DMS153 treated with DMSO at 0.1 percent for 48 hours (cell line): ENCODE results near the gene CRCP.
"Not testable (repeated sequence)": the region's sequence is repeated elsewhere in the genome, so short reads cannot be mapped to it uniquely, and the experiment has no call there.

ENCODE experiments used
- DNase-seq: peaks from one replicate; lab custom pipeline; 2025; ENCODE audit not compliant: unreplicated experiment; lab: John Stamatoyannopoulos, UW

The CRCP gene

DNA sequence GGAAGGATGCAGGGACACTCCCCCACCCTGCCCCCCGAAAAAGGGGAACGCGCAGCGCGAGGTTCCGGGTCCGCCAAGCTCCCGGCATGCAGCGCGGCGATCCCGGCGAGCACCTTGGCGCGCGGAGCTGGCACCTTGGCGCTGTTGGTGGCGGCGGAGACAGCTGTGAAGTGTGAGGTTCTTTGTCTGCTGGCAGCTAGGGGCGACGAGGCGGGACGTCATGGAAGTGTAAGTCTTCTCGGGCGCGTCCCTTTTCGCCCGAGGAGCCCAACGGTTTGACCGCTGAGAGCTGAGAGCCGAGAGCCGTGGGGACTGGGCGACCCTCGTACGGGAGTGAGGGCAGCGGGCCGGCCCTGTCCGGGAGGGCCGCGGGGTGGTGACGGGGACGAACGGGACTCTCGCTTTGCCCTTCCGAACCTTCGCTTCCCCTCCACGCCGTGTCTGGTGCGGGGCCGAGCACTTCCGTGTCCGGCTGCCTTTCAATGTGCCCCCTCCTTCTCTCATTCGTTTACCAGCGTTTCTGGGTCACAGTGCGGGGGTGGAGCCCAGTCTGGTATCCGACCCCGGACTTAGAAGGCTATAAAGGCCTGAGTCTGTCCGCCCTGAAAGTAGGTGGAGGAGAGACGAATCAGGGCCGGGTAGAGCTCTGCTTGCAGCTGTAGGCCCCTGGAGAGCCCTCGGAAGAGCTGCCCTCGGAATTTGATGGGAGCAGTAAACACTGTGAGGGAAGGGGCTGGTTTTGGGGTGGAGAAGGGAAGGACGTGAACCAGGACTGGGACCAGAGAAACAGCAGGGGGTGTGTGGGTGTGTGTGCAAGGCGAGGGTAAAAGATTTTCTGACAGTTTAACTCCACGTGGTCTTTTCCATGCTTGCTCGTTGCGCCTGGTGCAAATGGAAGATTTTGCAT lies at the start of gene CRCP:
TSS of gene CRCP (plus strand) at position 105 of the 907 bp plus-strand sequence. CDS start at position 221, 116 bp downstream.
- peak; percentile 12 for DNase-seq

DNA sequence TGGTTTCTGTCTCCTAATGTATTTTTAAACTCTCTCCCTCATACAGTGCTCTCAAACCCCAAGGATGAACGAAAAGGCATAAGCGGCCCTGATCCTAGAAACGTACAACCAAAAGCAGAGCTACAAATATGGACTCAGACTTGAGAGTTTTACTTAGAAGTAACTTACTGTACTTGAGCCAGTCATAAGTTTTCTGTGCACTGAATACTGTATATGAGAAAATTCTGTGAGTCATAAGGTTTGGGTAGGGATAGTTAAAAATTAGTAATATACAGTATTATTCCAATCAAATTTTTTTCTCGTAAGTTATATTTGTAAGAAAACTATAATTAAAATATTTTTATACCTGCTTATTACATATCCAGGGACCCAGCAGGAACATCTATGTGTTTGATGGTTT lies 44.9 kb upstream of the CRCP start:
- DNase-seq = no peak

DNA sequence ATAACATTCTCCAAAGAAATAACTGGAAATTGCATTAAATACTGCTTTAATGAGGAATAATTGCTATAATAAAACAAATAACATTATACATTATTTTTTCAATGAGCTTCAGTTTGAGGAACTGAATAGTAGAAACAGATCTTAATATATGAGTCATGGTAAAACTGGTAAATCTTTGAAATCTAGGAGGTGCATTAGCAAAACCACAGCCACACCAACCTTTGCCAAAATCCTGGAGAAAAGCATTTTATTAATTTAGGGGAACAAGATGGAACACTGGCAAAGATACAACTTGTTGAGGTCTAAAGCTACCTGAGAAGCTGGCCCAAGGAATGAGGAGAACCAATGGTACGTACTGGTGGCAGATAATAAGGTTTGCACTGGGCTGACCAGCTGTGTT lies 44.4 kb upstream of the CRCP start:
- DNase-seq = no peak

DNA sequence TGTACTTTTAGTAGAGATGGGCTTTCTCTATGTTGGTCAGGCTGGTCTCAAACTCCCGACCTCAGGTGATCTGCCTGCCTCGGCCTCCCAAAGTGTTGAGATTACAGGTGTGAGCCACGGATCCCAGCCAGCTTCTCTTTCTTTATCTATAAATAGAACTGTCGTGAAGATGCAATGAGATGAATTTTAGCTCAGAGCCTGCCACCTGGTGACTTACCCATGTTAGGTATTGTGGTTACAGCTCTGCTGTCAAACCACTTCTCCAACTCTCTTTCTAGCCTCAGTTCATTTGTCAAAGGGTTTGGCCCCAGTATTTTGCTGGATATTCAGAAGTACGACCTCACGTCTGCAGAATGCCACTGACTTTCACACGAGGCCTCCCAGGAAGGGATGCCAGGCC lies 42.4 kb upstream of the CRCP start:
- DNase-seq = not testable (repeated sequence)

DNA sequence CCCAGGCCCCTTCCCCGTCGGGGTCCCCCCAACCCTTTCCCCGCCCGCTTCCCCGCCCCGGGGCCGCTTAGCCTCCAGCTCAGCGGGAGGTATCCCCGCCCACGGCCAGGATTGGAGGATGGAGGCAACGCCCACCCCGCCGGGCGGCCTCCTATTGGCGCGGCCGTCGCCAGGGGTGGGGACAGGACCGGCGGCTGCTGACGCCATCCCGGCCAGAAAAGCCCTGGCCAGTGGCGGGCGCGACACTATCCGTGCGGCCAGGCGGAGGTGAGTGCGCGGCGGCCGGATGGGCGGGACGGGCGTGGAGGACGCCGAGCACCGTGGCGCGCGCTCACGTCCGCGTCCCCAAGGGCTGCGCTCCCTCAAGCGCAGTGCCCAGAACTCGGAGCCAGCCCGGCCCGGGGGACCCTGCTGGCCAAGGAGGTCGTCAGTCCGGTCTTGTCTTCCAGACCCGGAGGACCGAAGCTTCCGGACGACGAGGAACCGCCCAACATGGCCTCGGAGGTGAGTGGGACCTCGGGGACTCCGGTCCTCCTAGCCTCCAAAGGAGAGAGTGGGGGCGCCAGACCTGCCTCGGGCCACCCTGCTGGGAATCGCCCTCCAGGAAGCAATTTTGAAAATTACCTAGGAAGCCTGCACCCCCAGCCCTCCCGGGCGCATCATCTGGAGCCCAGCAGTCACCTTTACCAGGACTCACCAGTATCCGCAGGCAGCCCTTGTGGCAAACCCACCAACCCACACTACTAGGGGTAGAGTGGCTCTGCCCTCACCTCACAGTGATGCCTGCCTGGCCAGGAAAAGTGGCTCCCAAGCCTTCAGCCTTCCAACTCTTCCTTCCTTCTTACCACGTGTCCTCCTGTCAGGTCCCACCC lies 38.8 kb upstream of the CRCP start, which contains the start of gene ASL:
TSS of gene ASL (plus strand) at position 230 of the 872 bp plus-strand sequence. CDS start at position 493, 263 bp downstream.
- DNase-seq = peak; percentile 73

DNA sequence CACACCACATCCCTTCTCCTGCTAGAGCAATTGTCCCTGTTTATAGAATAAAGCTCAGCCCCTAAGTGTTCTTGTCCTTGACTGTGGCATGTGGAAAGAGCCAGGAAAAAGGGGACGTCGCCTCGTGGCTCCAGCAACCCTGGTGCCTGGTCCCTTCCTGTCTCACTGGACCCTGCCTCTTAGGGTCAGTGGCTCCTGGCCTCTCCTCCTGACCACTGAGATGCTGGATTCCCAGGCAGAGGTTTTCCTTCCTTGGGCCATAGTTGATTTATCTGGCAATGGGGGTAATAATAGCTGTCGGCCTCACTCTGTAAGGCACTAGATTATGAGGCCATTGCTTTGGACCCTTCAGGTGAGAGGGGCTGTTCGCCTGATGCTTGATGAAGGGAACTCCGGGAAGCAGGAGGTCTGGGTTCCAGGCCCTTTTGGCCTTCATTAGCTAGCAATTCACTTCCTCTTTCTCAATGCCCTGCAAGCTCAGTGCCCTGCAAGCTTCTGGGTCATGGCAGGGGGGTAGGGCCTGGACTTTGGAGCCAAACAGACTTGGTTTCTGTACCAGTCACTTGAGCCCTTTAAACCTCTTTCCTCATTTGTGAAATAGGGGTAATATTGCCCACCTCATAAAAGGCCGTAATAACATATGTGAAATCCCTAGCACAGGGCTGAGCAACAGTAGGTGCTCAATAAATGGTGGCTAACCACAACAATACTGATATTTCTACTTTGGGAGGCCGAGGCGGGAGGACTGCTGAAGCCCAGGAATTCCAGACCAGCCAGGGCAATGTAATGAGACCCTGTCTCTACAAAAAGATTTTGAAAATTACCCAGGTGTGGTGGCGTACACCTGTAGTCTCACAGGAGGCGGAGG lies 38.0 kb upstream of the CRCP start:
- no peak for DNase-seq

DNA sequence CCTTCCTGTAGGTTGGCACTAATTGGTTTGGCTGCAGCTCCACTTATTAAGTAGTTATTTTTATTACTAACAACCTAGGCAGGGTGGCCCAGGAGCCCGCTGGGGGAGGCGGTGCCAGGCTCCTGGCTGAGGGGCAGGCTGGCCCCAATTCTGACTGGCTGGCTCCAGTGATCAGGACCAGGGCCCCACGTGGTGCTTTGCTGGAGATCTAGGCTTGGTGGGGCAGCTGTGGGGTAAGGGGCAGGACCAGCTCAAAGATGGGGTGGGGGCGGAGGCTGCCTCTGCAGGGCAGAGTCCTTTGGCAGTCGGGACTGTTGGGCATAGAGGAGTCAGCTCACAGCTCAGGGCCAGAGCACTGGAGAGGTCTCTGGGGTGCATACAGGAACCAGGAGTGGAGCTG lies 36.6 kb upstream of the CRCP start:
- no peak for DNase-seq

DNA sequence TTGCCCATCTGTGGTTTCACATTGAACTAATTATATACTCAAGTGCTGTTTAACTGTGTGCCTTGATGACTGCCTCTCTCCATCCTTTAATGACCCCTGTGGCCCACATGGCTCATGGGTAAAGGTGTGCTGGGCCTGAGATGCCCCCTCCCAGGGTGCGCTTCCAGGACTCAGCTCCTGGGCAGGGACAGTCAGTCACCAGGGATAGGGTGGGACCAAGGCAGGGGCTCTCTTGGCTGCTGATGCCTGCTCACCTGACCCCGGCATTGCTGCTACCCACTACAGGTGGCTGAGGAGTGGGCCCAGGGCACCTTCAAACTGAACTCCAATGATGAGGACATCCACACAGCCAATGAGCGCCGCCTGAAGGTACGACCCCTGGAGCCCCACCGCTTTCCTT lies 32.6 kb upstream of the CRCP start:
- DNase-seq = no peak

DNA sequence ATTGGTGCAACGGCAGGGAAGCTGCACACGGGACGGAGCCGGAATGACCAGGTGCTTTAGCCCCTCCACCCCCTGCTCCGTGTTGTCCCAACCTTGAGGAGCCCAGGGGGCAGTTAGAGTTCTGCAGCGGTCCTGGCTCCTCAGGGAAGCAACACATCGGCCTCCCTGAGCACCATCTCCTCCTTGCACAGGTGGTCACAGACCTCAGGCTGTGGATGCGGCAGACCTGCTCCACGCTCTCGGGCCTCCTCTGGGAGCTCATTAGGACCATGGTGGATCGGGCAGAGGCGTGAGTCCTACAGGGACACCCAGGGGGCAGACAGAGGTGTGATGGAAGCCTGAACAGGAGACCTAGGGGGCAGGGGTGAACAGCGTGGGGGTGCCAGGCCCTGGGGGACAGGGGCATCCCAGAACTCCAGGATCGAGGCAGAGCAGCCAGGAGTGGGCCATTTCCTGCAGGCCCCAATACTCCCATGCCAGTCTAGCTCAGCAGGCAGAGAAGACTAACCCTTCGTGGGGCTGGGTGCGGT lies 31.7 kb upstream of the CRCP start:
- no peak for DNase-seq

DNA sequence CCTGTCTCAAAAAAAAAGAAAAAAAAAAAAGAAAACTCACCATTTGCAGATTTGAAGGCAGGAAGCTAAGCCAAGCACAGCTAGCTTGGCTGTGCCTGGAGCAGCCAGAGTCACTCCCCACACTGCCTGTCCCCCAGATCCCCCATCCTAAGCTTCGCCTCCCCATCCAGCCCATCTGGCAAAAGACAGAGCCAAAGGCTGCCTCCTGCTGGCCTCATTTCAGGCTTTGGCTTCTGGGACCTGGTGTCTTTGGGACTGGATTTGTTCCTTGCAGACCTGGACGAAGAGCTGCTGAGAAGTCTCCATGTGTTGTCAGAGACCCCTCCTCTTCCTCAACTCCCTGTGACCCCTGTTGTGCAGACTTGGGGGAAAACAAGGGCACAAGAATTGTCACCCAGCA lies 31.0 kb upstream of the CRCP start:
- DNase-seq = no peak

DNA sequence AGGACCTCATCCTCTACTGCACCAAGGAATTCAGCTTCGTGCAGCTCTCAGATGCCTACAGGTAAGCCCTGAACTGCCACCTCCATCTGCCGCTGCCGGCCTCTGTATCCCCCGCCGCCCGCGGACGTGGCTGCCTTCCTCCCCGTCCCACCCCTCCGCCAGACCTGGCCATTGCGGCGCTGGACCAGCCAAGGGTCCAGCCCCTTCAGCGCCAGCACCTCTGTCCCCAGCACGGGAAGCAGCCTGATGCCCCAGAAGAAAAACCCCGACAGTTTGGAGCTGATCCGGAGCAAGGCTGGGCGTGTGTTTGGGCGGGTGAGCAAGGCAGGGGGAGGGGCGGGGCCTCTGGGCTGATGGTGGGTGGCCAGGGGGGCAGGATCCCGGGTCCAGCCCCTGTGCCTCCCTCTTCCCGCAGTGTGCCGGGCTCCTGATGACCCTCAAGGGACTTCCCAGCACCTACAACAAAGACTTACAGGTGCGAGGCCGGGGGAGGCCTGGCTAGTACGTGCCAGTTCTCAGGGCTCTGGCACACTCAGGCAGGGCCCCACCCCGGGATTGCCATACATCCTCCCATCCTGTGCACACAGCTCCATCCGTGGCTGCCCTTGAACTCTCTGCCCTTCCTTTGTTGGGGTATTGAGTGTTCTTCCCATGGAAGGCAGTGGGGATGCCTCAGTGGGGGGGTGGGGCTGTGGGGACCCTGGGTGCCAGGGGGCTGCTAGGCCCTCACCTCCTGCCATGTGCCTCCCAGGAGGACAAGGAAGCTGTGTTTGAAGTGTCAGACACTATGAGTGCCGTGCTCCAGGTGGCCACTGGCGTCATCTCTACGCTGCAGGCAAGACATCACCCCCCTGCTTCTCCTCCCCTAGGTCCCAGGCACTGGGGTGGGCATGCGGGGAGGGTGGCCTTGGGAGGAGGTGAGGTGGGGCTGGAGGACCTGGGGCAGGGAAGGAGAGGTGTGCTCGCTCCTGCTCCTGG lies 25.5 kb upstream of the CRCP start:
- DNase-seq = no peak

DNA sequence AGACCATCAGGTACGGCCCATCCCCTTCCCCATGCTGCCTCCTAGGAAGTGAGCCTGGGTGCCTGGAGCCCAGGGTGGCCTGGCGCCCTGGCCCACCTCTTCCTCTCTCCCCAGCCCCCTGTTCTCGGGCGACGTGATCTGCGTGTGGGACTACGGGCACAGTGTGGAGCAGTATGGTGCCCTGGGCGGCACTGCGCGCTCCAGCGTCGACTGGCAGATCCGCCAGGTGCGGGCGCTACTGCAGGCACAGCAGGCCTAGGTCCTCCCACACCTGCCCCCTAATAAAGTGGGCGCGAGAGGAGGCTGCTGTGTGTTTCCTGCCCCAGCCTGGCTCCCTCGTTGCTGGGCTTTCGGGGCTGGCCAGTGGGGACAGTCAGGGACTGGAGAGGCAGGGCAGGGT lies 22.0 kb upstream of the CRCP start:
- DNase-seq = no peak

DNA sequence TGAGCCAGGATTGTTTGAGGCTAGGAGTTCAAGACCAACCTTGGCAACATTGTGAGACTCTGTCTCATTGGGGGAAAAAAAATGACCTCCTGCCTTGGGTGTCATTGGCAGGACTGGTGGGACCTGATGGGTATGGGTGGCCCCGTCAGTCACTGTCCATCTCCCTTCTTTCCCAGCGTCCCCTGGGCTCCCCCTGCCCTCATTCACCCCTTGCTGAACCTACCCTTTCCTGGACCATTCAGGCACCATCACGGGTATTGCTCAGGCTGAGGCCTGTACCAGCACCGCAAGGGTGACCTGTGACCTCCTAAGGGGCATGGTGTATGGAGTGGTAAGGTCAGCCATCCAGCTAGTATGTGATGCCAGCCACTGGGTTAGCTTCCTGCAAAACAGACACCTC lies 19.6 kb upstream of the CRCP start:
- no peak for DNase-seq

DNA sequence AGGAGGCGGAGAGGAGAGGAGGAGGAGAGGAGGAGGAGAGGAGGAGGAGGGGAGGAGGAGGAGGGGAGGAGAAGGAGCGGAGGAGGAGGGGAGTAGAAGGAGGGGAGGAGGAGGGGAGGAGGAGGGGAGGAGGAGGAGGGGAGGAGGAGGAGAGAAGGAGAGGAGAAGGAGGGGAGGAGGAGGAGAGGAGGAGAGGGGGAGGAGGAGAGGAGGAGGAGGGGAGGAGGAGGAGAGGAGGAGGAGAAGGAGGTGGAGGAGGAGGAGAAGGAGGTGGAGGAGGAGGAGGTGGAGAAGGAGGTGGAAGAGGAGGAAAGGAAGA lies 15.5 kb upstream of the CRCP start:
- DNase-seq = no peak

DNA sequence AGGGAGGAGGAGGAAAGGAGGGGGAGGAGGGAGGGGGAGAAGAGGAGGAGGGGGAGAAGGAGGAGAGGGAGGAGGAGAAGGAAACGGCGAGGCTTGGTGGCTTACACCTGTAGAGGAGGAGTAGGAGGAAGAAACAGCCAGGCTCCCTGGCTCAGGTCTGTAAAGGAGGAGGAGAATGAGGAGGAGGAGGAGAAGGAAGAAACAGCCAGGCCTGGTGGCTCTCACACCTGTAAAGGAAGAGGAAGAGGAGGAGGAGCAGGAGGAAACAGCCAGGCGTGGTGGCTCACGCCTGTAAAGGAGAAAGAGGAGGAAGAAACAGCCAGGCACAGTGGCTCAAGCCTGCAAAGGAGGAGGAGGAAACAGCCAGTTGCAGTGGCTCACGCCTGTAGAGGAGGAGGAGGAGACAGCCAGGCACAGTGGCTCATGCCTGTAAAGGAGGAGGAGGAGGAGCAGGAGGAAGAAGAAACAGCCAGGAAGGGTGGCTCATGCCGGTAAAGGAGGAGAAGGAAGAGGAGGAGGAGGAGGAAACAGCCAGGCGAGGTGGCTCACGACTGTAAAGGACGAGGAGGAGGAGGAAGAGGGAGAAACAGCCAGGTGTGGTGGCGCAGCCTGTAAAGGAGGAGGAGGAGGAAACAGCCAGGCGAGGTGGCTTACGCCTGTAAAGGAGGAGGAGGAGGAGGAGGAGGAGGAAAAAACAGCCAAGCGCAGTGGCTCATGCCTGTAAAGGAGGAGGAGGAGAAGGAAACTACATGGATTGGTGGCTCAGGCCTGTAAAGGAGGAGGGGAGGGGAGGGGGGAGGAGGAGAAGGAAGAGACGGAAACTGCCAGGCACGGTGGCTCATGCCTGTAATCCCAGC lies 14.9 kb upstream of the CRCP start:
- DNase-seq = peak; percentile 36

DNA sequence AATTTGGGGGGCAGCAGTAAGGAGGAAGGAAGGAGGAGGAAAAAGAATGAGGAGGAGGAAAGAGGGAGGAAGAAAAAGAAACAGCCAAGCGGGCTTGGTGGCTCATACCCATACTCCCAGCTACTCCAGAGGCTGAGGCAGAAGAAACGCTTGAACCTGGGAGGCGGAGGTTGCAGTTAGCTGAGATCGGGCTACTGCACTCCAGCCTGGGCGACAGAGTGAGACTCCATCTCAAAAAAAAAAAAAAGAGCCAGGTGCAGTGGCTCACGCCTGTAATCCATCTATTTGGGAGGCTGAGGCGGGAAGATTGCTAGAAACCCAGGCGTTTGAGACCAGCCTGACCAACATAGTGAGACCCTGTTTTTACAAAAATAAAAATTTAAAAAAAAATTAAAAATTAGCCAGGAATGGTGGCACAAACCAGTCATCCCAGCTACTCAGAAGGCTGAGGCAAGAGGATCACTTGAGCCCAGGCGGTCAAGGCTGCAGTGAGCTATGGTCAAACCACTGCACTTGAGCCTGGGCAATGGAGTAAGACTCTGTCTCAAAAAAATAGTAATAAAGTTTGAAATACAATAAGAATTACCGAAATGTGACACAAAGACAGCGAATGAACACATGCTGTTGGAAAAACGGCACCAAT lies 14.1 kb upstream of the CRCP start:
- DNase-seq = no peak

DNA sequence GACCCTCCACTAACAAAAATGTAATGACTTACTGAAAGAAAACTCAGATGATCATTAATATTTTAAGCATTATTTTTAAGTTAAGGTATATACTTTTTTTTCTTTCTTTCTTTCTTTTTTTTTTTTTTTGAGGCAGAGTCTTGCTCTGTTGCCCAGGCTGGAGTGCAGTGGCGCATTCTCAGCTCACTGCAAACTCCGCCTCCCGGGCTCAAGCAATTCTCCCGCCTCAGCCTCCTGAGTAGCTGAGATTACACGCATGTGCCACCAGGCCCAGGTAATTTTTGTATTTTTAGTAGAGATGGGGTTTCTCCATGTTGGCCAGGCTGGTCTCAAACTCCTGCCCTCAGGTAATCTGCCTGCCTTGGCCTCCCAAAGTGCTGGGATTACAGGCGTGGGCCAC lies 12.5 kb upstream of the CRCP start:
- not testable (repeated sequence) for DNase-seq

DNA sequence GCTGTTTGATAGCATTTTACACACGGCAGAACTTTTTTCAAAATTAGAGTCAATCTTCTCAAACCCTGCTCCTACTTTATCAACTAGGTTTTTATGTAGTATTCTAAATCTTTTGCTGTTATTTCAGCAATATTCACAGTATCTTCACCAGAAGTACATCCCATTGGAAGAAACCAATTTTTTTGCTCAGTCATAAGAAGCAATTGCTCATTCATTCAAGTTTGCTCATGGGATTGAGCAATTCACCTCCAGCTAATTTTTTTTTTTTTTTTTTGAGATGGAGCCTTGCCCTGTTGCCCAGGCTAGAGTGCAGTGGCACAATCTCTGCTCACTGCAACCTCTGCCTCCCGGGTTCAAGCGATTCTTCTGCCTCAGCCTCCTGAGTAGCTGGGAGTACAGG lies 10.7 kb upstream of the CRCP start:
- not testable (repeated sequence) for DNase-seq
